IPS-11a (cell line): ENCODE measurements around the gene GALNT16.

ENCODE experiments used
- H3K4me3 ChIP-seq: one replicate; pipeline ENCODE4 v1.5.1; 2013; ENCODE audit warnings: low read depth, low read length, control low read depth

The GALNT16 gene

GRCh38 chr14:69316449-69317101 is 56.6 kb downstream of the GALNT16 start:
- no peak overlapping the region for H3K4me3 ChIP-seq

GRCh38 chr14:69317102-69317755 is 57.3 kb downstream of the GALNT16 start:
- no peak overlapping the region for H3K4me3 ChIP-seq

GRCh38 chr14:69317780-69318179 is 57.8 kb downstream of the GALNT16 start:
- H3K4me3 ChIP-seq, result no peak overlapping the region

GRCh38 chr14:69318241-69318640 is 58.3 kb downstream of the GALNT16 start:
- no peak overlapping the region for H3K4me3 ChIP-seq

GRCh38 chr14:69318901-69319475 is 59.0 kb downstream of the GALNT16 start:
- H3K4me3 ChIP-seq, result no peak overlapping the region

- H3K4me3 ChIP-seq, result no peak overlapping the region
Observed at GRCh38 chr14:69319911-69320310, 60.0 kb downstream of the GALNT16 start.

GRCh38 chr14:69320581-69321365 is 60.8 kb downstream of the GALNT16 start:
- no peak overlapping the region for H3K4me3 ChIP-seq

- H3K4me3 ChIP-seq, result no peak overlapping the region
Observed at GRCh38 chr14:69321601-69322330, 61.8 kb downstream of the GALNT16 start.

GRCh38 chr14:69323266-69323998 is 63.5 kb downstream of the GALNT16 start:
- H3K4me3 ChIP-seq, result no peak overlapping the region

- no peak overlapping the region for H3K4me3 ChIP-seq
Observed at GRCh38 chr14:69323999-69324282, 64.0 kb downstream of the GALNT16 start.

- no peak overlapping the region for H3K4me3 ChIP-seq
Observed at GRCh38 chr14:69324341-69324931, 64.5 kb downstream of the GALNT16 start.

- H3K4me3 ChIP-seq, result no peak overlapping the region
Observed at GRCh38 chr14:69325086-69325485, 65.1 kb downstream of the GALNT16 start.

- no peak overlapping the region for H3K4me3 ChIP-seq
Observed at GRCh38 chr14:69325646-69326265, 65.8 kb downstream of the GALNT16 start.

- no peak overlapping the region for H3K4me3 ChIP-seq
Observed at GRCh38 chr14:69326611-69327010, 66.7 kb downstream of the GALNT16 start.

- H3K4me3 ChIP-seq, result no peak overlapping the region
Observed at GRCh38 chr14:69327507-69327906, 67.5 kb downstream of the GALNT16 start.

- no peak overlapping the region for H3K4me3 ChIP-seq
Observed at GRCh38 chr14:69328317-69328716, 68.4 kb downstream of the GALNT16 start.

- H3K4me3 ChIP-seq, result no peak overlapping the region
Observed at GRCh38 chr14:69328765-69329164, 68.8 kb downstream of the GALNT16 start.

GRCh38 chr14:69331206-69331605 is 71.2 kb downstream of the GALNT16 start:
- H3K4me3 ChIP-seq, result no peak overlapping the region

GRCh38 chr14:69332782-69333395 is 72.9 kb downstream of the GALNT16 start:
- no peak overlapping the region for H3K4me3 ChIP-seq
